Dermis microvascular lymphatic vessel endothelial cell (primary cell): ENCODE measurements around the gene ART5. TPM values are rescaled to one million over a fixed set of nuclear protein-coding genes. Genes with fewer than 3 reads are reported as not detected.
A peak's percentile ranks its signal among the peaks of the same experiment; 100 is the strongest.

ENCODE experiments used
- DNase-seq, 2 donors: peaks; one replicate each; pipeline versions ENCODE4 v3.0.0 to v3.0.0-alpha.2; 2010; ENCODE audit warnings: low read depth in 2 of 2
- total RNA-seq: library from RNA; depleted of rRNA; stranded (reverse); fragments of >200 nt; gene quantifications from 2 replicates; pipeline ENCODE4 v1.2.1, GENCODE V29; 2014

The ART5 gene
- not detected in 2 replicates for total RNA-seq

- DNase-seq = no peak
Measured at GRCh38 chr11:3641701-3642070, at the start of gene ART5. TSS of gene ART5 (minus strand) at chr11:3641992. CDS start at chr11:3641862, 130 bp downstream.

GRCh38 chr11:3686751-3687150, 45.0 kb upstream of the ART5 start:
- DNase-seq = no peak

GRCh38 chr11:3685923-3686322, 44.1 kb upstream of the ART5 start:
- DNase-seq = no peak

GRCh38 chr11:3684819-3685172, 43.0 kb upstream of the ART5 start:
- no peak for DNase-seq

GRCh38 chr11:3684129-3684818, 42.5 kb upstream of the ART5 start:
- no peak for DNase-seq

GRCh38 chr11:3683039-3683438, 41.2 kb upstream of the ART5 start:
- DNase-seq = no peak

GRCh38 chr11:3679077-3679476, 37.3 kb upstream of the ART5 start:
- DNase-seq = no peak

- DNase-seq = no peak
Measured at GRCh38 chr11:3675971-3676370, 34.2 kb upstream of the ART5 start.

GRCh38 chr11:3674189-3674588, 32.4 kb upstream of the ART5 start:
- peak in 1 of 2 donors; percentile 69 for DNase-seq

- DNase-seq = no peak
Measured at GRCh38 chr11:3671334-3672254, 29.8 kb upstream of the ART5 start, which contains the start of gene CHRNA10. TSS of gene CHRNA10 (minus strand) at chr11:3671384. CDS start at chr11:3671312, 72 bp downstream.

GRCh38 chr11:3669742-3670183, 28.0 kb upstream of the ART5 start:
- no peak for DNase-seq

- no peak for DNase-seq
Measured at GRCh38 chr11:3669128-3669527, 27.3 kb upstream of the ART5 start.

- DNase-seq = no peak
Measured at GRCh38 chr11:3667149-3668035, 25.6 kb upstream of the ART5 start.

- DNase-seq = no peak
Measured at GRCh38 chr11:3666023-3666530, 24.3 kb upstream of the ART5 start.

GRCh38 chr11:3665336-3666022, 23.7 kb upstream of the ART5 start:
- DNase-seq = no peak

- DNase-seq = no peak
Measured at GRCh38 chr11:3664032-3664630, 22.3 kb upstream of the ART5 start.

- no peak for DNase-seq
Measured at GRCh38 chr11:3662856-3663255, 21.1 kb upstream of the ART5 start.

GRCh38 chr11:3660960-3661359, 19.2 kb upstream of the ART5 start:
- DNase-seq = no peak

- DNase-seq = no peak
Measured at GRCh38 chr11:3659595-3660515, 18.1 kb upstream of the ART5 start.
